ENCODE measurements around the gene KCNK1. TPM values are rescaled to one million over a fixed set of nuclear protein-coding genes. Genes with fewer than 3 reads are reported as not detected.
"Not testable (repeated sequence)": the region's sequence is repeated elsewhere in the genome, so short reads cannot be mapped to it uniquely, and the experiment has no call there.

Gene KCNK1
- total and polyA plus RNA-seq, 2 of the 8 experiments (the other 6 are each of a cell fraction or from before 2014, with no cell fraction given) = 11.9 to 16.5 TPM

- H2BK12ac ChIP-seq (ENCODE audit: low read depth, low read length); H3K4me2 ChIP-seq (ENCODE audit: insufficient read depth in 1 of 2, low read depth in 2 of 2, low read length in 2 of 2); H3K4me1 ChIP-seq (replicated peaks in 1 of 4; ENCODE audit: control insufficient read depth in 3 of 4, insufficient read depth in 4 of 4, low read length in 3 of 4); H3K9me3 ChIP-seq (ENCODE audit: insufficient read depth in 2 of 2, low read depth in 1 of 2, low read length in 1 of 2); H2AK5ac ChIP-seq (ENCODE audit: low read depth, low read length); CTCF ChIA-PET (ENCODE audit: partially characterized antibody); H4K8ac ChIP-seq (ENCODE audit: extremely low read depth, insufficient read depth, low read length); POLR2A ChIA-PET (ENCODE audit: partially characterized antibody); H2BK5ac ChIP-seq (ENCODE audit: low read depth, low read length); H3K18ac ChIP-seq (ENCODE audit: extremely low read depth, low read length); H3K4ac ChIP-seq (replicated peaks; ENCODE audit: insufficient read length, low read depth, low read length); H3K36me3 ChIP-seq (ENCODE audit: control insufficient read depth in 2 of 4, insufficient read depth in 4 of 4, low read length in 3 of 4); H3K23me2 ChIP-seq (ENCODE audit: low read depth, low read length); DNase-seq (ENCODE audit: low read depth in 1 of 2, low spot score in 2 of 2); H3K4me3 ChIP-seq (ENCODE audit: extremely low read depth in 1 of 4, insufficient read depth in 2 of 4, low read depth in 3 of 4, low read length in 4 of 4); H4K20me1 ChIP-seq (replicated peaks in 1 of 2; ENCODE audit: control insufficient read depth in 1 of 2, insufficient read depth in 2 of 2, low read length in 2 of 2); H2BK15ac ChIP-seq (ENCODE audit: low read length); H3K23ac ChIP-seq (ENCODE audit: insufficient read length); H4K91ac ChIP-seq (replicated peaks; ENCODE audit: insufficient read length, low read length); H2AFZ ChIP-seq (ENCODE audit: low read length); H3K79me2 ChIP-seq (ENCODE audit: control insufficient read depth in 1 of 2, insufficient read depth in 2 of 2, low read length in 2 of 2); H3K27me3 ChIP-seq (replicated peaks in 1 of 4; ENCODE audit: control insufficient read depth in 3 of 4, extremely low read depth in 1 of 4, insufficient read depth in 3 of 4, low read length in 3 of 4); H3K56ac ChIP-seq (replicated peaks; ENCODE audit: insufficient read length, low read depth, low read length); H2BK20ac ChIP-seq (ENCODE audit: low read length); FAIRE-seq; H3K27ac ChIP-seq (ENCODE audit: low read depth, low read length); H4K5ac ChIP-seq (ENCODE audit: insufficient read length, low read depth, low read length); H3K79me1 ChIP-seq (ENCODE audit: low read depth, low read length); H3K14ac ChIP-seq (ENCODE audit: insufficient read length); H2BK120ac ChIP-seq (replicated peaks; ENCODE audit: low read depth, low read length); H3K9ac ChIP-seq (replicated peaks in 1 of 4; ENCODE audit: extremely low read depth in 1 of 4, low read depth in 3 of 4, low read length in 3 of 4): not testable (repeated sequence)
- WGBS, 2 experiments (ENCODE audit: extremely low coverage in 1 of 2, insufficient coverage in 1 of 2, insufficient read length in 1 of 2, insufficient replicate concordance in 2 of 2, low coverage in 1 of 2, low lambda C conversion rate in 2 of 2, missing lambda C conversion rate in 1 of 2) = 95% methylated on average over 10 of the region's 11 CpGs; no CpG with 5 or more reads in 1 of the 2 experiments
These were observed 72.7 kb downstream of the KCNK1 start for GRCh38 chr1:233686653-233687052.

Measured in H1 (cell line).